NCI-H82 treated with DMSO at 0.1 percent for 48 hours (cell line): ENCODE measurements around the gene YRDC.
"Not testable (repeated sequence)": the region's sequence is repeated elsewhere in the genome, so short reads cannot be mapped to it uniquely, and the experiment has no call there.

Experiments used
- DNase-seq: peaks from one replicate; lab custom pipeline; 2025; ENCODE audit not compliant: unreplicated experiment; lab: John Stamatoyannopoulos, UW

The YRDC gene

GRCh38 chr1:37776946-37777516 lies 31.0 kb downstream of the YRDC start:
- DNase-seq, result no peak

DNA sequence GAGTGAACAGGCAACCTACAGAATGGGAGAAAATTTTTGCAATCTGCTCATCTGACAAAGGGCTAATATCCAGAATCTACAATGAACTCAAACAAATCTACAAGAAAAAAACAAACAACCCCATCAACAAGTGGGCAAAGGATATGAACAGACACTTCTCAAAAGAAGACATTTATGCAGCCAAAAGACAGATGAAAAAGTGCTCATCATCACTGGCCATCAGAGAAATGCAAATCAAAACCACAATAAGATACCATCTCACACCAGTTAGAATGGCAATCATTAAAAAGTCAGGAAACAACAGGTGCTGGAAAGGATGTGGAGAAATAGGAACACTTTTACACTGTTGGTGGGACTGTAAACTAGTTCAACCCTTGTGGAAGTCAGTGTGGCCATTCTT lies 36.6 kb downstream of the YRDC start:
- not testable (repeated sequence) for DNase-seq

- DNase-seq, result no peak
Observed at GRCh38 chr1:37767488-37767887, 40.5 kb downstream of the YRDC start.

- DNase-seq, result peak; percentile 45
Observed at GRCh38 chr1:37765916-37766664, 41.9 kb downstream of the YRDC start.

- peak; percentile 78 for DNase-seq
Observed at GRCh38 chr1:37764888-37765441, 43.0 kb downstream of the YRDC start, which contains the start of gene EPHA10. EPHA10 (minus strand) TSS chr1:37765120; CDS start chr1:37765066, 54 bp downstream.

- no peak for DNase-seq
Observed at GRCh38 chr1:37764414-37764825, 43.6 kb downstream of the YRDC start.

DNA sequence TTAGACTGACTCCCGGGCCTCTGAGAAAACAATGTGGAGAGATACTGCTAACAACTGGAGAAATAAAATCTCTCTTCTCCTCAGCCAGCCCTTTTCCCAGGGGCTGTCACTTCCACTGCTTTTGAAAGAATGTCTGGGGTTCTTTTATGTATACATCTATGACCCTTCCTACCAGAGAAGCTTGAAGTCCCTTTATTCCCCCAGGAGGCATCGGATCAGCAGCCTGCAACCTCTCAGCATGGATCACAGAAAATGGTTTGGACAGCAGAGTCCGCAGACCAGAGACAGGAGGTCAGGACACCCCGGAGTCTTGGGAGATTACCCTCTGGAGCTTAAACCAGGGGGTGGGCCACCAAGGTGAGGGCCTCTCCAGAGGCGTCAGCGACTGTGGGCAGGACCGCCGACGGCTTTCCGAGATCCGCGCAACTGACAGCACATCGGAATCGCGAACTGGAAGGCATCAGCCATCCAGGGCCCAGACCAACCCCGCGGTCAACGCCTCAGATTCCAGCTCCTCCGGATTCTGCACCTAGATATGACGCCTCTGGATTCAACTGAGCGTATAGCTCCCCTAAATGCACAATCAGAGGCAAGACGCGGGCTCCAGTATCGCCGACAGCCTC lies 44.1 kb downstream of the YRDC start:
- no peak for DNase-seq

GRCh38 chr1:37762516-37762915 lies 45.5 kb downstream of the YRDC start:
- DNase-seq, result no peak

DNA sequence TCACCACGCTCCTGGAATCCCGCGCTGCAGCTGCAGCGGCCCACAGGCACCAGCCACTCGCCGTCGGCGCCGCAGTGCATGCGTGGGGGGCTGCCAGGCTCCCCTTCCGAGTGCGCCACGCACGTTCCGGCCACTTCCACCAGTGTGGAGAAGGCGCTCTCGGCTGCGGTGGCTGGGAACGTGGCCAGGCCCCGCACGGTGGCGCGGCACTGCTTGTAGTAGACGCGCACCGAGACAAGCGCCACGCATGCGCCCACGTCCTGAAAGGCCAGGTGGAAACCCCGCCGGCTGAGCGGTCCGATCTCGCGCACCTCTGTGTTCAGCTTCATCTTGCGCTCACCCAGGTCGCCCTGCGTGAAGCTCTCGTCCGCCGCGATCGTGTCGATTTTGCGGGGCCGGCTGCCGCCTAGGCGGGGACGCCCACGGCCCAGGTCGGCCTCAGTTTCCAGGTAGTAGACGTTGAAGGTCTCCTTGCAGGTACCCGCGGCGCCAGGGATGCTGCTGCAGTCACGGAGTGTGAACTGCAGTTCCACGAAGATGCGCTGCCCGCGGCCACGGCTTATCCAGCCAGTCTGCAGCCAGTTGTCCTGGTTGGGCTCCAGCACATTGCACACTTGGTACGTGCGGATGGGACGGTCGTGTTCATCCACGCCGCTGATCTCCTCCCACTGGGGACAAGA lies 46.5 kb downstream of the YRDC start:
- DNase-seq, result no peak

- no peak for DNase-seq
Observed at GRCh38 chr1:37759451-37759850, 48.6 kb downstream of the YRDC start.

DNA sequence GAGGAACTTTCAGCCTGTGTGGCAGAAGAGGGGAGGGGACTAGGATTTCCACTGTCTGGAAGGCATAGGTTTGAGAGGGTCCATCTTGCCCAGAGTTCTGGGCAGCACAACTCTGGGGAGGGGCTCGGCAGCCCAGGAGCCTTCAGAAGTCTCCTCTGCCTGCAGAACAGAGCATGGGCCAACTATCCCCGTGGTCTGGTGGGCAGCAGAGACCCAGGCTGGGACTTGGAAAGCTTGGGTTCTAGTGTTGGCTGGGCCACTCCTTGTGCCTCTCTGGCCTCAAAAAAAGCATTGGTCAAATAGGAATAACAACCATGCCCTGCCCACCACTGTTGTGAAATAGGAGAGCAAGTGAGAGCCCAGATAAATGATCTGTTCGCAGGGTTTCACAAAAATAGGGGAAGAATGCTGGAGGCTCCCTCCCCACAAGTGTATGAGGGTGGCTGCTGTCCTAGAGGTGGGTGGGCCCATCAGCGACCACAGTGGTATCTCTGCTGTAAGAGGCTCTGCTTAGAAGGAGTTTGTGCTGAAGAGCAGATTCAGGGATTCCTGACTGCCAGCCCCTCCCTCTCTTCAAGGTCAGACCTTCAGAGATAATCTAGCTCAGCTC lies 52.0 kb downstream of the YRDC start:
- DNase-seq, result no peak

GRCh38 chr1:37755290-37755689 lies 52.7 kb downstream of the YRDC start:
- no peak for DNase-seq

GRCh38 chr1:37753473-37754321 lies 54.3 kb downstream of the YRDC start:
- DNase-seq, result no peak
